NAMALWA (cell line): ENCODE results near the gene ADGRB2.

Experiments used
- DNase-seq: peaks from one replicate; pipeline ENCODE4 v3.0.0-alpha.2; 2015; ENCODE audit warnings: low spot score

Gene ADGRB2

GRCh38 chr1:31749785-31750735 lies 14.1 kb downstream of the ADGRB2 start:
- no peak for DNase-seq

GRCh38 chr1:31748365-31748764 lies 15.8 kb downstream of the ADGRB2 start:
- no peak for DNase-seq

GRCh38 chr1:31747304-31747703 lies 16.8 kb downstream of the ADGRB2 start:
- no peak for DNase-seq

GRCh38 chr1:31746687-31747086 lies 17.5 kb downstream of the ADGRB2 start:
- DNase-seq, result no peak

GRCh38 chr1:31745946-31746670 lies 18.0 kb downstream of the ADGRB2 start:
- no peak for DNase-seq

- peak; percentile 73 for DNase-seq
These were observed 18.8 kb downstream of the ADGRB2 start for GRCh38 chr1:31745096-31745945.

GRCh38 chr1:31744165-31744888 lies 19.8 kb downstream of the ADGRB2 start:
- DNase-seq, result peak; percentile 44

- DNase-seq, result no peak
These were observed 21.5 kb downstream of the ADGRB2 start for GRCh38 chr1:31742462-31743212.

- peak; percentile 80 for DNase-seq
These were observed 24.8 kb downstream of the ADGRB2 start for GRCh38 chr1:31739346-31739745.

- DNase-seq, result no peak
These were observed 27.5 kb downstream of the ADGRB2 start for GRCh38 chr1:31736675-31737074.

GRCh38 chr1:31735571-31735970 lies 28.6 kb downstream of the ADGRB2 start:
- no peak for DNase-seq

GRCh38 chr1:31734582-31735107 lies 29.5 kb downstream of the ADGRB2 start:
- DNase-seq, result no peak

- no peak for DNase-seq
These were observed 30.5 kb downstream of the ADGRB2 start for GRCh38 chr1:31733389-31734219.

- no peak for DNase-seq
These were observed 31.3 kb downstream of the ADGRB2 start for GRCh38 chr1:31732751-31733289.

GRCh38 chr1:31732343-31732742 lies 31.8 kb downstream of the ADGRB2 start:
- DNase-seq, result no peak

- no peak for DNase-seq
These were observed 33.0 kb downstream of the ADGRB2 start for GRCh38 chr1:31731049-31731565.

GRCh38 chr1:31730336-31731048 lies 33.6 kb downstream of the ADGRB2 start:
- DNase-seq, result no peak

- DNase-seq, result no peak
These were observed 36.3 kb downstream of the ADGRB2 start for GRCh38 chr1:31727849-31728248.
